GM04503 (cell line): ENCODE results near the gene GRB14.
"Not testable (repeated sequence)": the region's sequence is repeated elsewhere in the genome, so short reads cannot be mapped to it uniquely, and the experiment has no call there.

Source experiments
- DNase-seq: peaks from one replicate; pipeline ENCODE4 v3.0.0-alpha.2; 2012; ENCODE audit warnings: low read depth

The GRB14 gene

GRCh38 chr2:164558450-164558849 is 62.8 kb downstream of the GRB14 start:
- no peak for DNase-seq

- DNase-seq = no peak
Observed at GRCh38 chr2:164554487-164554886, 66.8 kb downstream of the GRB14 start.

GRCh38 chr2:164551519-164551918 is 69.8 kb downstream of the GRB14 start:
- DNase-seq = no peak

GRCh38 chr2:164549705-164550104 is 71.6 kb downstream of the GRB14 start:
- DNase-seq = not testable (repeated sequence)

DNA sequence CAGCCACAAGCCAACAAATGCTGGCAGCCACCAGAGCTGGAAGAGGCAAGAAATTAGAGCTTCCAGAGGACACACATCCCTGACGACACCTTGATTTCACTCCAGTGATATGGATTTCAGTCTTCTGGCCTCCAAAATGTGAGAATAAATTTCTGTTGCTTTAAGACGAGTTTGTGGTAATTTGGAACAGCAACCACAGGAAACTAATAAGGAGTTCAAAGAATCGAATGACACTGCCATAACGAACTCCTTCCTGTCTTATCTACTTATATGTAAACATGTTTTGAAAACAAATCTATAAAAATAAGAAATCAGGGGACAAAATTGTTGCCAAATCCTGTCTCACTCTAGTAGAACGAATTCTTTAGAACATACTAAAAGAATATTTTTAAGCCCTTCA is 75.8 kb downstream of the GRB14 start:
- DNase-seq = no peak

DNA sequence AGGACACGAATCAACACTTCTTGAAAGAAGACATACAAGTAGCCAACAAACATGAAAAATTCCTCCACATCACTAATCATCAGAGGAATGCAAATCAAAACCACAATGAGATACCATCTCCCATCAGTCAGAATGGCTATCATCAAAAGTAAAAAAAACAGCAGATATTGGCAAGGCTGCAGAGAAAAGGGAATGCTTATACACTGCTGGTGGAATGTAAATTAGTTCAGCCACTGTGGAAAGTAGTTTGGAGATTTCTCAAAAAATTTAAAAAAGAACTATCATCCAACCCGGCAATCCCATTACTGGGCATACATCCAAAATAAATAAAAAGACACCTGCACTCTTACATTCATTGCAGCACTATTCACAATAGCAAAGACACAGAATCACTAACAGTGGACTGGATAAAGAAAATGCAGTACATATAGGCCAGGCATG is 78.7 kb downstream of the GRB14 start:
- DNase-seq = peak; percentile 44

DNA sequence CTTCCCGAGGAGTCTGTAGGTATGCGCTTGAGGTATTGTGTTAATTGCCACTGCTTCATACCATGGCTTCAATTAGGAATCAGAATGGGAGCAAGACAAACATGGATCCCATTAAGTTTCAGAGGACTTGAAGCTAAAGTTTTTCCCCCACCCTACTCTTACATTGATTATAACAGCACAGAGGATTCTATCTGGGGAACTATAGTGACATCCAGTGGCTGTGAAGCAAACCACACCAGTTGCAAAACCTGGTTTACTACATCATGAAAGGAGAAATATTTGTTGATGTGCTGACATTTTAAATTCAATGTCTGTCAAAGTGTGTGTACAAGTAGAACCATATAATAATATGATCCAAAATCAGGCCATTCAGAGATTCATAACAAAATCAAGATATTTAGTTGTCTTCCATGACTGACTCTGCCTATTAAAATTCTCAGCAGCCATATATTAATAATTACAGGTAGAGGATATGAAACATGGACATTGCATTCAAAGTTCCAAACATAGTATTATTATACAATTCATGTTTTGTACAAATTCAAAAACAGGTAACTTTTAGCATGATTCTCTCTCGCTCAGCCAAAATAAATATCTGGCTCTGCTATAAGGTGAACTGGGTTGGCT is 82.9 kb downstream of the GRB14 start:
- no peak for DNase-seq

GRCh38 chr2:164535280-164536025 is 85.8 kb downstream of the GRB14 start:
- DNase-seq = no peak

DNA sequence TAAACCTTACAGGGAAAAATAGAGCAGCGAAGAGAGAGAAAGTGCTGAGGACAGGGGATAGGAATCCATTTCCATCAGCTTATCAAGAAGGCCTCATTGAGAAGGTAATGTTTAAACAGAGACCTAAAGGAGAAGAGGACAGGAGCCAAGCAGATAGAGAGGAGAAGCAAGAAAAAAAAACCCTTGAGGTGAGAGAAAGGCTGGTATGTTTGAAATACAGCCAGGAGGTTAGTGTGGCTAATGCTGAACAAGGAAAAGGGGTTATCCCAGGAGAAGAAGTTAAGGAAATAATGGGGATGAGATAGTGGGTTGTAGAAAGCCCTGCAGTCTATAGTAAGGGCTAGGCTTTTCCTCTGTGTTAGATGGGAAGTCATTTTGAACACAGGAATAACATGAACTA is 90.8 kb downstream of the GRB14 start:
- DNase-seq = no peak

- DNase-seq = no peak
Observed at GRCh38 chr2:164523726-164524125, 97.6 kb downstream of the GRB14 start.

GRCh38 chr2:164523009-164523408 is 98.3 kb downstream of the GRB14 start:
- peak; percentile 31 for DNase-seq

GRCh38 chr2:164522561-164522981 is 98.7 kb downstream of the GRB14 start:
- no peak for DNase-seq

- no peak for DNase-seq
Observed at GRCh38 chr2:164515734-164516133, 105.5 kb downstream of the GRB14 start.

DNA sequence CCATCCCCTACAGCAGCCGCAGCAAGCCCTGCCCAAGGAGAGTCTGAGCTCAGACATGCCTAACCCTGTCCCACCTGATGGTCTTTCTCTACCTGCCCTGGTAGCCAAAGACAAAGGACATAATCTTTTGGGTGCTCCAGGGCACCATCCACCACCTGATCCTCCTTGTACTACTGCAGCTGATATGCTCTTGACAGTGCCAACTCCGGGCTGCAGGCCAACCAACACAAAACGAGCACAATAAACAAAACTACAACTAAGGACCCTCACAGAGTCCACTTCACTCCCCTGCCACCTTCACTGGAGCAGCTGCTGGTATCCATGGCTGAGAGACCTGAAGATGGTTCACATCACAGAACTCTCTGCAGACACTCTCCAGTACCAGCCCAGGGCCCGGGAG is 106.3 kb downstream of the GRB14 start:
- no peak for DNase-seq

- DNase-seq = no peak
Observed at GRCh38 chr2:164514491-164514890, 106.8 kb downstream of the GRB14 start.

DNA sequence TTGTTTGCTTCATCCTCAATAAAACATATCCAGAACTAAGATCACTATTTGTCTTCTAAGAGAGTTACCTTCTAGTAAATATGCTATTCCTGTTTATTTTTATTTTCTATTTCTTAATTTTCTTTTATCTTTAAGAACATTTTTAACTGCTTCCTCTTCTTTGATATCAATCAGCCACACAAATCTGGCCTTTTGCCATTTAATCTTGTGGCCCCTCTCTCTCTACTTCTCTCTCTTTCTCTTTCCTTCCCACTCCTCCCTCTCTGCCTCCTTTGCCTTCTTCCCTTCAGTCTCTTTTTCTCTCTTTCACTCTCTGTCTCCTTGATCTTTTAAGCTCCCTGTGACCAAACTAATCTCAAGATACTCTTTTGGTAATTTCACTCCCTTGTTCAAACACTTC is 108.4 kb downstream of the GRB14 start:
- DNase-seq = no peak

DNA sequence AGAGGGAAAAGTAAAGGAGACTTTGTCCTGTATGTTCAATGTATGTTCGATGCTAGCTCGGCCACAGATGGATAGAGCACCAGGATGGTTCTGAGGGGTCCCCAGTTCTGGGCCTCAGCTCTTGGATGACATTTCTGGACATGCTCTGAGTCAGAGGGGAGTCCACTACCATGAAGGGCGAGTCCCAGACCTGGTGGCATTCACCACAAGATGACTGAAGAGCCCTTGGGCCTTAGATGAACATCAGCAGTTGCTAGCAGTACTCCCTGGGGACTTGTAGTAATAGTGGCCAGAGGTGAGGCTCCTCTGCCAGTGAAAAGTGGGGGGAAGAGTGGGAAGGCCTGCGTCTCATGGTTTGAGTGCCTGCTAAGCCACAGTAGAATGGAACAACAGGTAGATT is 109.5 kb downstream of the GRB14 start:
- DNase-seq = no peak

- DNase-seq = no peak
Observed at GRCh38 chr2:164510895-164511294, 110.4 kb downstream of the GRB14 start.

GRCh38 chr2:164509137-164509877 is 112.0 kb downstream of the GRB14 start:
- DNase-seq = no peak

- no peak for DNase-seq
Observed at GRCh38 chr2:164504253-164504652, 117.0 kb downstream of the GRB14 start.

DNA sequence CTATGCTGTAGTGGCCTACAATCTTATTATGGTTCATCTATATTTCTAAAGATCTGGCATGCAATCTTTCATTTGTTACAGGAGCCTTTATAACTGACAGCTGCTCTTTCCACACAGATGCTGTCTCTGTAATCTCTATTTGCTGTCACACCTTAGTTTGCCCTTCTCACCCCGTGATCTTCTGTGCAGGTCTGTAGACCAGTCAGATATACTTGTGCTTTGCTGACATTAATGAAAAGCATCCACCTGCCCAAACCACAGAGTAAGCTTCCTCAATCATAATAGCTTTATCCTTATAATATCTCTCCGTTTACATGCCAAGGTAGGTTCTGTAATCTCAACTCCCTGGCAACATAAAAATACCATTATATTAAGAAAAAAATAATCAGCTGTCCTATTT is 122.4 kb downstream of the GRB14 start:
- DNase-seq = no peak

DNA sequence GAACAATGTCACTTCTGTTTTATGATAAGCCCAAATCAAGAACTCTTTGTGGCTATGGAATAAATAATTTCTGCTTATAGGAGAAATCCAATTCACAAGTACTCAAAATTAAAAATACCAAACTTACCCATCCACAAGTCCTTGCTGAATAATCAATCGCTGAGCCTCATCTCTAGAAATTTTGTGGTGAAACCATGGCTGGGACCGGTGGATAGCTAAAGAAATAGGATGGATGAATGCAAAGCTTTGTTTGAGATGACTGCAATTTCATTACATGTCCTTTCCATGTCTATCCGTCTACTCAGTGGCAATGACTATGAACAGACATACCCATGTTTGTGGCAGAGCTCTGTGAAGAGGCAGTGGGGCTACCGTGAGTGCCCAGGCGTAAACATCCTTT is 124.4 kb downstream of the GRB14 start:
- DNase-seq = no peak

GRCh38 chr2:164496421-164496820 is 124.9 kb downstream of the GRB14 start:
- DNase-seq = no peak
